Subcutaneous adipose tissue (tissue), 4 donors: ENCODE data around the gene PACSIN3. TPM values are rescaled to one million over a fixed set of nuclear protein-coding genes. Genes with fewer than 3 reads are reported as not detected.

Source experiments
- total RNA-seq, 4 donors: library from RNA; depleted of rRNA; stranded (reverse); fragments of >200 nt; gene quantifications; one replicate each; pipeline ENCODE4 v1.1.0, GENCODE V29; 2016
- TF ChIP-seq, protein P1 (sequence below): fragments of 450-650 bp; IDR thresholded peaks from one replicate; pipeline ENCODE4 v1.5.1; 2016; ENCODE audit warnings: low read depth, mild to moderate bottlenecking, control low read depth, antibody characterized with exemption, moderate library complexity

Gene PACSIN3
- total RNA-seq, 4 donors from 2014 or later = 5.4 to 33.5 (median 9.7) TPM

GRCh38 chr11:47166368-47166767 lies 19.9 kb downstream of the PACSIN3 start:
- TF ChIP-seq, protein P1, sequence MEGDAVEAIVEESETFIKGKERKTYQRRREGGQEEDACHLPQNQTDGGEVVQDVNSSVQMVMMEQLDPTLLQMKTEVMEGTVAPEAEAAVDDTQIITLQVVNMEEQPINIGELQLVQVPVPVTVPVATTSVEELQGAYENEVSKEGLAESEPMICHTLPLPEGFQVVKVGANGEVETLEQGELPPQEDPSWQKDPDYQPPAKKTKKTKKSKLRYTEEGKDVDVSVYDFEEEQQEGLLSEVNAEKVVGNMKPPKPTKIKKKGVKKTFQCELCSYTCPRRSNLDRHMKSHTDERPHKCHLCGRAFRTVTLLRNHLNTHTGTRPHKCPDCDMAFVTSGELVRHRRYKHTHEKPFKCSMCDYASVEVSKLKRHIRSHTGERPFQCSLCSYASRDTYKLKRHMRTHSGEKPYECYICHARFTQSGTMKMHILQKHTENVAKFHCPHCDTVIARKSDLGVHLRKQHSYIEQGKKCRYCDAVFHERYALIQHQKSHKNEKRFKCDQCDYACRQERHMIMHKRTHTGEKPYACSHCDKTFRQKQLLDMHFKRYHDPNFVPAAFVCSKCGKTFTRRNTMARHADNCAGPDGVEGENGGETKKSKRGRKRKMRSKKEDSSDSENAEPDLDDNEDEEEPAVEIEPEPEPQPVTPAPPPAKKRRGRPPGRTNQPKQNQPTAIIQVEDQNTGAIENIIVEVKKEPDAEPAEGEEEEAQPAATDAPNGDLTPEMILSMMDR = no peak

DNA sequence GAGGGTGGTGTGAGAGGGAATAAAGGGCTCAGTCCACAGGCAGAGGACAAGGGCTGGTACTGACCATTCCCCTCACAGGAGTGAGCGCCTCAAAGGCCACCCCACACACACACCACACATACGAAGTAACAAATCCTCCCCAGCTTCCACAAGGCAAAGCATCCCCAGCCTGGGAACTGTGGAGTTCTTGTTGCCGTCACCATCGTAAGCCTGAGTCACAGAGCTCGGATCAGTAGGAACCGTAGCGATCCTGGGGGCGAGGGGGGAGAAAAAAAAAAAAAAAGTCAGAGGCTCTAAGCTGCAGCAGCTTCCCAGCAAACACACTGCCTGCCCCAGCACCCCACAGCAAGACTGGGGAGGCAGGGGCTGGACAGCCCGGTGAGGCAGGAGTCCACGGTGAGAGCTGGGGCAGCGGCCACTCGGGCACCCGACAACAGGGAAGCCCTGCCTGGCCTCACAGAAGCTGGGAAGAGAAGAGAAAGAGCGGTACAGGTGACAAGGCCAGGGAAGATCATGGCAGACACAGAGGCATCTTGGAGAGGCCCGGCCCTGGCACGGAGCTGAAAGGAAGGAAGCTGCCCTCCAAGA lies 20.9 kb downstream of the PACSIN3 start:
- TF ChIP-seq, protein P1 = no peak

GRCh38 chr11:47164321-47164720 lies 21.9 kb downstream of the PACSIN3 start:
- TF ChIP-seq, protein P1 = no peak

- TF ChIP-seq, protein P1 = no peak
These were observed 22.3 kb downstream of the PACSIN3 start for GRCh38 chr11:47163898-47164297.

DNA sequence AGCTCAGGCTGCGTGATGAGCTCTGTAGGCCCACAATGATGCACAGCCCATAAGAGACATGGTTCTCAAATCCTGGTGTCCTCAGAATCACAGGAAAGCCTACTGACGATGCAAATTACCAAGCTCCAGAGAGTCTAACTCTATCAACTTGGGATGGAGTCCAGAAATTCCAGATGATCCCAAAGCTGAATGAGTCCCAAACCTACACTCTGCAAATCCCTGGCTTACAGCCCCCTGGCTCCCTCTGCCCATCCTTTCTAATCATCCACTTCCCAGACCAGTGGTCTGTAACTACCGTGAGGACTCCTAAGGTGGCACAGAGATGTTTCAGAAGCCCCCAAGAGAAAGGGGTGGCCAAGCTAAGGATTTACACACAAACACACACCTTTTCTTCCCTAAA lies 23.0 kb downstream of the PACSIN3 start:
- TF ChIP-seq, protein P1 = no peak

DNA sequence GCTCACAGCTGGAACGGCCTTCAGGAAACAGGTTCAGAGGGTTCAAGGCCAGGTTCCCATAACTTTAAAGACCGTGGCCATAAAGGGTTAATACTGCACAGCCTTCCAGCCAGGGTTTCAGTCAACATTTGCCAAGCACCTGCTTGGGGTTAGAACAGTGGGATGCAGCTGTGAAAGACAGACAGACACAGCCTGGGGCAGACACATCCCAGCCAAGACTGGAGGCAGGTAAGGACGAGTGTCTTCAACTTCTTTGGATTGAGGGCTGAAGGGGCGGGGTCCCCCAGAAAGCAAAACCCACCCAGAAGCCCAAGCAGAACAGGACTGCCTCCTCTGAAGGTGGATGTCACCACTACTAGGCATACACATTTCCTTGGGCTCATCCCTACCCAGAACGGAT lies 23.8 kb downstream of the PACSIN3 start:
- TF ChIP-seq, protein P1 = no peak

GRCh38 chr11:47161890-47162289 lies 24.3 kb downstream of the PACSIN3 start:
- TF ChIP-seq, protein P1 = no peak
